HEK293 (cell line): Measurements from ENCODE around the gene TRAPPC11.

Experiments used
- CTCF ChIA-PET: fragments of 350-600 bp; formaldehyde crosslinking; extraction: SDS; loops from one replicate; lab custom pipeline; 2021; ENCODE audit warnings: antibody characterized with exemption; lab: Yijun Ruan, JAX
- POLR2A ChIA-PET: fragments of 300-600 bp; formaldehyde crosslinking; extraction: SDS; loops from one replicate; lab custom pipeline; 2020; ENCODE audit warnings: antibody characterized with exemption, inconsistent platforms; lab: Yijun Ruan, JAX
- H3K27ac ChIP-seq: fragments of 200-500 bp; sonication (Bioruptor generic); 2 replicates; pipeline ENCODE4 v1.5.1; 2014; ENCODE audit warnings: low read depth, low read length, control low read depth, inconsistent platforms; ENCODE audit errors: extremely low read depth
- H3K36me3 ChIP-seq, 2 experiments: fragments of 200-500 bp in 1 of 2; sonication (Bioruptor generic) in 1 of 2; 1 replicate in 1 of 2; 2 replicates in 1 of 2; pipeline ENCODE4 v1.5.1; 2014 to 2017; ENCODE audit warnings: inconsistent platforms in 2 of 2, low read length in 2 of 2; ENCODE audit not compliant: control insufficient read depth in 2 of 2, insufficient read depth in 1 of 2
- H3K4me1 ChIP-seq: fragments of 200-500 bp; sonication (Bioruptor generic); 2 replicates; pipeline ENCODE4 v1.5.1; 2014; ENCODE audit warnings: mild to moderate bottlenecking, low read length, inconsistent platforms; ENCODE audit not compliant: control insufficient read depth, insufficient read depth
- H3K4me3 ChIP-seq: 2 replicates; pipeline ENCODE4 v1.5.1; 2011; ENCODE audit warnings: low read depth, mild to moderate bottlenecking, control low read depth, low read length, moderate library complexity
- H3K9me3 ChIP-seq: fragments of 200-500 bp; sonication (Bioruptor generic); 2 replicates; pipeline ENCODE4 v1.5.1; 2014; ENCODE audit warnings: low read depth, low read length, inconsistent platforms; ENCODE audit not compliant: control insufficient read depth, insufficient read depth
- AEBP2 ChIP-seq: fragments of 450-650 bp; formaldehyde crosslinking; IDR thresholded peaks from 2 replicates; pipeline ENCODE4 v1.5.1; 2016; ENCODE audit warnings: missing biosample characterization, missing genetic modification characterization, borderline replicate concordance
- BCL11A ChIP-seq: fragments of 450-650 bp; formaldehyde crosslinking; IDR thresholded peaks from 2 replicates; pipeline ENCODE4 v1.5.1; 2016; ENCODE audit warnings: low read depth, missing biosample characterization, missing genetic modification characterization
- ELK4 ChIP-seq: IDR thresholded peaks from 2 replicates; pipeline ENCODE4 v1.6.1; 2011; ENCODE audit warnings: mild to moderate bottlenecking, low read depth, low read length, borderline replicate concordance
- GFI1B ChIP-seq: fragments of 450-650 bp; formaldehyde crosslinking; IDR thresholded peaks from 2 replicates; pipeline ENCODE4 v1.5.1; 2016; ENCODE audit warnings: missing biosample characterization, missing genetic modification characterization
- HOXA7 ChIP-seq: sonication (generic); formaldehyde crosslinking; IDR thresholded peaks from 2 replicates; pipeline ENCODE4 v1.8.1; 2022; ENCODE audit warnings: missing genetic modification reagents, borderline replicate concordance
- KLF16 ChIP-seq: fragments of 450-650 bp; formaldehyde crosslinking; IDR thresholded peaks from 2 replicates; pipeline ENCODE4 v1.5.1; 2017; ENCODE audit warnings: missing biosample characterization, missing genetic modification characterization
- KLF7 ChIP-seq: fragments of 450-650 bp; formaldehyde crosslinking; IDR thresholded peaks from 2 replicates; pipeline ENCODE4 v1.5.1; 2016; ENCODE audit warnings: missing biosample characterization, missing genetic modification characterization, borderline replicate concordance
- TCF7L2 ChIP-seq: IDR thresholded peaks from 2 replicates; pipeline ENCODE4 v1.6.1; 2011; ENCODE audit warnings: low read depth, mild to moderate bottlenecking, inconsistent platforms, low read length, moderate library complexity, borderline replicate concordance
- WT1 ChIP-seq: fragments of 450-650 bp; formaldehyde crosslinking; IDR thresholded peaks from 2 replicates; pipeline ENCODE4 v1.5.1; 2016; ENCODE audit warnings: missing biosample characterization, missing genetic modification characterization
- YY1 ChIP-seq: fragments of 450-650 bp; formaldehyde crosslinking; IDR thresholded peaks from 2 replicates; pipeline ENCODE4 v1.5.1; 2018; ENCODE audit warnings: missing biosample characterization, missing genetic modification characterization
- ZNF10 ChIP-seq: fragments of 450-650 bp; formaldehyde crosslinking; IDR thresholded peaks from 2 replicates; pipeline ENCODE4 v1.5.1; 2017; ENCODE audit warnings: missing biosample characterization, missing genetic modification characterization
- ZNF214 ChIP-seq: fragments of 450-650 bp; formaldehyde crosslinking; IDR thresholded peaks from 2 replicates; pipeline ENCODE4 v1.5.1; 2017; ENCODE audit warnings: missing biosample characterization, mild to moderate bottlenecking, missing genetic modification characterization, borderline replicate concordance
- ZNF239 ChIP-seq: fragments of 450-650 bp; formaldehyde crosslinking; IDR thresholded peaks from 2 replicates; pipeline ENCODE4 v1.5.1; 2016; ENCODE audit warnings: missing biosample characterization, missing genetic modification characterization
- ZNF302 ChIP-seq: fragments of 450-650 bp; formaldehyde crosslinking; IDR thresholded peaks from 2 replicates; pipeline ENCODE4 v1.5.1; 2016; ENCODE audit warnings: missing biosample characterization, missing genetic modification characterization, low read depth
- ZNF335 ChIP-seq: fragments of 450-650 bp; formaldehyde crosslinking; conservative IDR thresholded peaks from 2 replicates; pipeline ENCODE4 v1.5.1; 2016; ENCODE audit warnings: missing biosample characterization, missing genetic modification characterization
- ZNF341 ChIP-seq: fragments of 450-650 bp; formaldehyde crosslinking; IDR thresholded peaks from 2 replicates; pipeline ENCODE4; 2016; ENCODE audit warnings: low read depth, missing biosample characterization, missing genetic modification characterization
- ZNF513 ChIP-seq: fragments of 450-650 bp; IDR thresholded peaks from 2 replicates; pipeline ENCODE4 v1.5.1; 2018; ENCODE audit warnings: missing biosample characterization, missing genetic modification characterization
- ZNF544 ChIP-seq: fragments of 450-650 bp; formaldehyde crosslinking; IDR thresholded peaks from 2 replicates; pipeline ENCODE4 v1.5.0; 2017; ENCODE audit warnings: missing biosample characterization, missing genetic modification characterization
- ZNF580 ChIP-seq: fragments of 450-650 bp; formaldehyde crosslinking; IDR thresholded peaks from 2 replicates; pipeline ENCODE4 v1.5.1; 2016; ENCODE audit warnings: missing biosample characterization, missing genetic modification characterization
- ZNF639 ChIP-seq: fragments of 450-650 bp; formaldehyde crosslinking; IDR thresholded peaks from 2 replicates; pipeline ENCODE4 v1.5.1; 2016; ENCODE audit warnings: missing biosample characterization, missing genetic modification characterization
- ZNF677 ChIP-seq: fragments of 450-650 bp; IDR thresholded peaks from 2 replicates; pipeline ENCODE4 v1.5.0; 2018; ENCODE audit warnings: missing biosample characterization, mild to moderate bottlenecking, missing genetic modification characterization, moderate library complexity
- ZNF704 ChIP-seq: fragments of 450-650 bp; formaldehyde crosslinking; IDR thresholded peaks from 2 replicates; pipeline ENCODE4 v1.5.1; 2016; ENCODE audit warnings: missing biosample characterization, missing genetic modification characterization
- ZNF707 ChIP-seq: fragments of 450-650 bp; formaldehyde crosslinking; IDR thresholded peaks from 2 replicates; pipeline ENCODE4 v1.5.1; 2016; ENCODE audit warnings: missing biosample characterization, missing genetic modification characterization
- ZNF747 ChIP-seq: fragments of 450-650 bp; formaldehyde crosslinking; IDR thresholded peaks from 2 replicates; pipeline ENCODE4 v1.5.1; 2016; ENCODE audit warnings: missing biosample characterization, missing genetic modification characterization
- ZSCAN4 ChIP-seq: fragments of 450-650 bp; formaldehyde crosslinking; IDR thresholded peaks from 2 replicates; pipeline ENCODE4 v1.5.1; 2017; ENCODE audit warnings: missing biosample characterization, missing genetic modification characterization
- ZXDB ChIP-seq: fragments of 450-650 bp; formaldehyde crosslinking; IDR thresholded peaks from 2 replicates; pipeline ENCODE4 v1.5.1; 2016; ENCODE audit warnings: missing biosample characterization, missing genetic modification characterization

TRAPPC11 gene

GRCh38 chr4:183688216-183688615, 29.1 kb downstream of the TRAPPC11 start (continued):
- TF ChIP-seq ZNF513 (tag by site-specific recombination) = no peak
- TF ChIP-seq ZNF239 = no peak
- no peak for TF ChIP-seq TCF7L2
- no peak for TF ChIP-seq ZNF544 (tag by site-specific recombination)
- no peak for TF ChIP-seq ZNF302 (tag by site-specific recombination)
- no peak for TF ChIP-seq ZNF677 (tag by site-specific recombination)
- TF ChIP-seq ZNF580 (tag by site-specific recombination) = no peak
- TF ChIP-seq, all 188 proteins: peak for 0

- ChIA-PET CTCF (no interaction called here), POLR2A (no interaction called here)
- TF ChIP-seq WT1 (tag by site-specific recombination) (no peak), ZNF707 (no peak), ZXDB (tag by site-specific recombination) (no peak), ZNF341 (tag by site-specific recombination) (no peak), ZSCAN4 (tag by site-specific recombination) (no peak)
- Histone ChIP-seq H3K4me3 (no peak overlapping the region), H3K27ac (no peak overlapping the region), H3K4me1 (no peaks in the 10 kb centered on the region), H3K9me3 (no peaks in the 10 kb centered on the region), H3K36me3 (peaks cover 27 to 70% of the 10 kb centered on the region in 2 experiments)
Measured at GRCh38 chr4:183691006-183691405, 31.9 kb downstream of the TRAPPC11 start.

GRCh38 chr4:183691897-183692296, 32.8 kb downstream of the TRAPPC11 start:
- H3K4me3 ChIP-seq = no peak overlapping the region
- TF ChIP-seq ZNF704 (no peak), TCF7L2 (no peak), BCL11A (tag by site-specific recombination) (no peak), HOXA7 (no peak), ZNF639 (tag by site-specific recombination) (no peak), ZNF10 (tag by site-specific recombination) (no peak), ELK4 (no peak), YY1 (no peak), ZNF747 (tag by site-specific recombination) (no peak), ZNF335 (no peak), AEBP2 (tag by site-specific recombination) (no peak), ZNF214 (no peak), GFI1B (no peak), KLF7 (tag by site-specific recombination) (no peak), KLF16 (tag by site-specific recombination) (no peak)
- POLR2A ChIA-PET = no interaction called here
- H3K9me3 ChIP-seq = no peaks in the 10 kb centered on the region
- no peaks in the 10 kb centered on the region for H3K4me1 ChIP-seq
- H3K36me3 ChIP-seq = peaks cover 32 to 71% of the 10 kb centered on the region in 2 experiments
- H3K27ac ChIP-seq = no peak overlapping the region
- CTCF ChIA-PET = interaction anchor here (0.7 kb wide), 1 partner anchor 150 kb away, joined by 3 read pairs; no protein-coding TSS in a partner anchor
